ENCODE results near the gene MMP15. TPM values are rescaled to one million over a fixed set of nuclear protein-coding genes. Genes with fewer than 3 reads are reported as not detected.
A peak's percentile ranks its signal among the peaks of the same experiment; 100 is the strongest.

Gene MMP15
- total RNA-seq, 1 donor from 2014 or later: 97.8 TPM

DNA sequence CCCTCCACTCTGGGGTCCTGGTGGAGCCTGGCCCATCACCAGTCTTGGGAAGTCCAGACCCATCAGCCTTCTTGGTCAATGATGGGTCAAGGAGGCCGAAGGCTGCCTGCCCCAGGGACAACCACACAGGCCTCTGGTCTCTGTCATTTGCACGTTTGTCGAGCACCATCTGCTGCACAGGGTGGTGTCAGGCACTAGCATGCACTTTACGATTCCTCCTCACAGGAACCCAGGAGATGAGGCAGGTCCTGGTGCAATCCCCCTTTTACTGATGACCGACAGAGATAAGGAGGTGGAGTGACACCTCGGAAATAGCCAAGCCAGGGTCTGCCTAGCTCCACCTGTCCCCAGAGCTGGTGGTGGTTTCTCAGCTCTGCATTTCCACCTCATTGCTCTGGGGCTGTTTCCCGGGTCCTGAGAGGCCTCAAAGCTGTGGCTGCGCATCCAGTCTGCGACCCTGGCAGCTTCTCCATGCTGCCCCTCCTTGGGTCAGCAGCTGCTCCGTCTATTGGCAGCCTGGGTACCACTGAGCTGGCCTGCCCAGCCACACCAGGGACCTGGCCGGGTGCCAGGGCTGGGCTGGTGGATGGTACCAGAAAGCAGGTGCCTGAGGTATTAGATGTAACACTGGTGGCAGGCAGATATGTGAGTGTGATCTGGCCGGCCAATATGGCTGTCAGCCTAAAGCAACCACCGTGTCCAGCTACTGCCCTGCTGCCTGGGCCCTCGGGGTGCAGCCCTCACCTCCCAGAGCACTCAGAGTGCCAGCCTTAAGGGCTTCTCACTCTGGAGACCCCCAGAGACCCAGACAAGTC lies 10.0 kb downstream of the MMP15 start:
- Mint-ChIP-seq H3K36me3 (ENCODE audit: low read depth, unreplicated experiment) (peaks cover 31% of the 10 kb centered on the region), H3K27me3 (ENCODE audit: unreplicated experiment) (peaks cover 9% of the 10 kb centered on the region), H3K27ac (ENCODE audit: unreplicated experiment) (no peak overlapping the region), H3K9me3 (ENCODE audit: unreplicated experiment) (no peaks in the 10 kb centered on the region), H3K4me3 (ENCODE audit: unreplicated experiment) (no peak overlapping the region), H3K4me1 (ENCODE audit: unreplicated experiment) (peaks cover 14% of the 10 kb centered on the region)
- no peak for DNase-seq (ENCODE audit: low spot score)
- TF ChIP-seq, protein P1, sequence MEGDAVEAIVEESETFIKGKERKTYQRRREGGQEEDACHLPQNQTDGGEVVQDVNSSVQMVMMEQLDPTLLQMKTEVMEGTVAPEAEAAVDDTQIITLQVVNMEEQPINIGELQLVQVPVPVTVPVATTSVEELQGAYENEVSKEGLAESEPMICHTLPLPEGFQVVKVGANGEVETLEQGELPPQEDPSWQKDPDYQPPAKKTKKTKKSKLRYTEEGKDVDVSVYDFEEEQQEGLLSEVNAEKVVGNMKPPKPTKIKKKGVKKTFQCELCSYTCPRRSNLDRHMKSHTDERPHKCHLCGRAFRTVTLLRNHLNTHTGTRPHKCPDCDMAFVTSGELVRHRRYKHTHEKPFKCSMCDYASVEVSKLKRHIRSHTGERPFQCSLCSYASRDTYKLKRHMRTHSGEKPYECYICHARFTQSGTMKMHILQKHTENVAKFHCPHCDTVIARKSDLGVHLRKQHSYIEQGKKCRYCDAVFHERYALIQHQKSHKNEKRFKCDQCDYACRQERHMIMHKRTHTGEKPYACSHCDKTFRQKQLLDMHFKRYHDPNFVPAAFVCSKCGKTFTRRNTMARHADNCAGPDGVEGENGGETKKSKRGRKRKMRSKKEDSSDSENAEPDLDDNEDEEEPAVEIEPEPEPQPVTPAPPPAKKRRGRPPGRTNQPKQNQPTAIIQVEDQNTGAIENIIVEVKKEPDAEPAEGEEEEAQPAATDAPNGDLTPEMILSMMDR (IDR thresholded peaks at IDR 0.05; ENCODE audit: unreplicated experiment): no peak

DNA sequence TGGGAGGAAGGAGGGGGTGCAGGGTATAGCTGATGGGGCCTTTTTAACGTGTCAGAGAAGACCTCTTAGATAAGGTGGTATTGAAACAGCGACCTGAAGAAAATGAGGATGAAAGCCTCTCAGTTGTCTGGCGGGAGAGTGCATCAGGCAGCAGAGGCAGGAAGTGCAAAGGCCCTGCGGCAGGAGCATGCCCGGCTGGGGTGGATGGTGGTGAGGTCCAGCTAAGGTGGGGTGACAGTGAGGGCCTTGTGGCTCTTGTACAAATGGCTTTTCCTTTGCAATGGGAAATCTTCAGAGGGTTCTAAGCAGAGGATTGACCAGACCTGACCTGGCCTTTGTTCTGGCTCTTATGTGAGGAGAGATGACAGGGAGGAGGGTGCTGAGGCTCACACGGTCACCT lies 11.4 kb downstream of the MMP15 start:
- TF ChIP-seq, protein P1 (IDR thresholded peaks at IDR 0.05; ENCODE audit: unreplicated experiment): no peak
- H3K9me3 Mint-ChIP-seq (ENCODE audit: unreplicated experiment): no peaks in the 10 kb centered on the region
- H3K27ac Mint-ChIP-seq (ENCODE audit: unreplicated experiment): peak overlapping the region; percentile 30
- peak overlapping the region; percentile 71 for H3K4me3 Mint-ChIP-seq (ENCODE audit: unreplicated experiment)
- no peak for DNase-seq (ENCODE audit: low spot score)
- H3K4me1 Mint-ChIP-seq (ENCODE audit: unreplicated experiment): peaks cover 8% of the 10 kb centered on the region
- H3K36me3 Mint-ChIP-seq (ENCODE audit: low read depth, unreplicated experiment): peaks cover 28% of the 10 kb centered on the region
- H3K27me3 Mint-ChIP-seq (ENCODE audit: unreplicated experiment): peaks cover 7% of the 10 kb centered on the region

DNA sequence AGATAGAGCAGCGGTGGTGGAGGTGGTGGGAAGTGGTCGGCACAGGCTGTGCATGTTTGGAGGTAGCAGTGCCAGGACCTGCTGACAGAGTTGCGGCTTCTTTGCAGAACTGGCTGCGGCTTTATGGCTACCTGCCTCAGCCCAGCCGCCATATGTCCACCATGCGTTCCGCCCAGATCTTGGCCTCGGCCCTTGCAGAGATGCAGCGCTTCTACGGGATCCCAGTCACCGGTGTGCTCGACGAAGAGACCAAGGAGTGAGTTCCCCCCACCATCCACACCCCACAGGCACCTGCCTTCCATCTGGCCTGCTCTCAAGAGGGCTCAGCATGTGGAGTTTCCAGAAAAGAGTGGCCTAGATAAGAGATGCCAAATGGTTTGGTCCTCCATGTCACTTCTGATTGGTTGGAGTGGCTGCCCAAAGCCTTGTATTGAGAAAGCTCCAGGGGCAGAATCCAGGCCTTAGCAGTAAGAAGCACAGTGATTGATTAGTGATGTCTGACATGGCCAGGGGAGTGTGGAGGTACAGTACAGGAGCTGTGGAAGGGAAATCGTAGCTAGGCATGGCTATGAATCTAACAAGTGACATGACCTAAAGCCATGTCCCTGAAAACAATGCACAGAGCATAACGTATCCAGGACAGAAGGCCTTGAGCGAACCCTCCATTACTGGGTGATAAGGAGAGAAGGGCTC lies 12.0 kb downstream of the MMP15 start:
- no peak overlapping the region for H3K4me3 Mint-ChIP-seq (ENCODE audit: unreplicated experiment)
- peaks cover 9% of the 10 kb centered on the region for H3K27me3 Mint-ChIP-seq (ENCODE audit: unreplicated experiment)
- TF ChIP-seq, protein P1 (IDR thresholded peaks at IDR 0.05; ENCODE audit: unreplicated experiment): no peak
- H3K4me1 Mint-ChIP-seq (ENCODE audit: unreplicated experiment): peaks cover 5% of the 10 kb centered on the region
- H3K9me3 Mint-ChIP-seq (ENCODE audit: unreplicated experiment): no peaks in the 10 kb centered on the region
- no peak for DNase-seq (ENCODE audit: low spot score)
- peaks cover 28% of the 10 kb centered on the region for H3K36me3 Mint-ChIP-seq (ENCODE audit: low read depth, unreplicated experiment)
- no peak overlapping the region for H3K27ac Mint-ChIP-seq (ENCODE audit: unreplicated experiment)

DNA sequence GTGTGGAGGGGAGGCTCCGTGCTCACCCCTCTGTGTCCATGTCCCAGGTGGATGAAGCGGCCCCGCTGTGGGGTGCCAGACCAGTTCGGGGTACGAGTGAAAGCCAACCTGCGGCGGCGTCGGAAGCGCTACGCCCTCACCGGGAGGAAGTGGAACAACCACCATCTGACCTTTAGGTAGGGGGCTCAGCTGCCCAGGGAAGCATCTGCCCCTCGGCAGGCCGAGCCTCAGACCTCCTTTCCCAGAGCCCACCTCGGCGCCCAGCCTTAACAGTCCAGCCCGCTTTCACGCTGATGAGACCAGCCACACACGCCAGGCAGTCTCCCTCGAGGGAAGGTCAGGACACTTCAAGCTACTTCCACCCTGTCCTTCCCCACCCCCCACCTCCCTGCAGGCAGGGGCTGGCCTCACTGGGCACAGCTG lies 12.7 kb downstream of the MMP15 start:
- Mint-ChIP-seq H3K27ac (ENCODE audit: unreplicated experiment) (no peak overlapping the region), H3K4me3 (ENCODE audit: unreplicated experiment) (no peak overlapping the region), H3K27me3 (ENCODE audit: unreplicated experiment) (peaks cover 9% of the 10 kb centered on the region), H3K36me3 (ENCODE audit: low read depth, unreplicated experiment) (peaks cover 32% of the 10 kb centered on the region), H3K9me3 (ENCODE audit: unreplicated experiment) (no peaks in the 10 kb centered on the region), H3K4me1 (ENCODE audit: unreplicated experiment) (peaks cover 4% of the 10 kb centered on the region)
- no peak for DNase-seq (ENCODE audit: low spot score)
- TF ChIP-seq, protein P1 (IDR thresholded peaks at IDR 0.05; ENCODE audit: unreplicated experiment): no peak

Data from endothelial cell (in vitro differentiated cells).